NCI-H82 treated with DMSO at 0.1 percent for 48 hours (cell line): ENCODE results near the gene KLK7.
"Not testable (repeated sequence)": the region's sequence is repeated elsewhere in the genome, so short reads cannot be mapped to it uniquely, and the experiment has no call there.

Experiments
- DNase-seq: peaks from one replicate; lab custom pipeline; 2025; ENCODE audit not compliant: unreplicated experiment; lab: John Stamatoyannopoulos, UW

Gene KLK7

DNA sequence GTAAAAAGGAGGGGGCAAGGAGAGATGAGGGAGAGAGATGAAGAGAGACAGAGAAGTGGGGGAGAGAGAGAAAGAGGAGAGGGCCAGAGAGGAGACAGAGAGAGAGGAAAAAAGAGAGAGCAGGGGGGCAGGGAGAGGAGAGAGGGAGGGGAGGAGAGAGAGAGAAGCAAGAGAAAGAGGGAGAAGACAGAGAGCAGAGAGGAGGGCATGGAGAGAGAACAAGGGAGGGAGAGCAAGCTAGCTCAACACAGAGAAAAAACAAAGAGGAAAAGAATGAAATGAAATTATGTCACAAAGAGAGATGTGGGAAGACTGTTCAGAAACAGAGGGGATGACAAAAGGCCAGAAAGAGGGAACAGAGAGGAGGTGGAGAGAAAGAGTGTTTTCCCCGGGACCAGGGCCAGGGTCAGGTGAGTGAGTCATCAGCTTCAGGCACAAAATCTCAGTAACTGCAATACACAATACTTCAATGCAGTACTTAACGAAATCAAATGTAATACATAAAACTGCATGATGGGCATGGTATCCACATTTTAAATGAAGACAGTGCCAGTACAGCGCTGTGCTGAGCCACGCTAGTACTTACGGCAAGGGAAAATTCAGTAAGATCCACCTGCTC is 4.8 kb downstream of the KLK7 start:
- DNase-seq, result no peak

- no peak for DNase-seq
Observed at GRCh38 chr19:50977626-50978025, 6.1 kb downstream of the KLK7 start.

GRCh38 chr19:50975766-50976165 is 8.0 kb downstream of the KLK7 start:
- no peak for DNase-seq

GRCh38 chr19:50974702-50975556 is 8.8 kb downstream of the KLK7 start:
- no peak for DNase-seq

DNA sequence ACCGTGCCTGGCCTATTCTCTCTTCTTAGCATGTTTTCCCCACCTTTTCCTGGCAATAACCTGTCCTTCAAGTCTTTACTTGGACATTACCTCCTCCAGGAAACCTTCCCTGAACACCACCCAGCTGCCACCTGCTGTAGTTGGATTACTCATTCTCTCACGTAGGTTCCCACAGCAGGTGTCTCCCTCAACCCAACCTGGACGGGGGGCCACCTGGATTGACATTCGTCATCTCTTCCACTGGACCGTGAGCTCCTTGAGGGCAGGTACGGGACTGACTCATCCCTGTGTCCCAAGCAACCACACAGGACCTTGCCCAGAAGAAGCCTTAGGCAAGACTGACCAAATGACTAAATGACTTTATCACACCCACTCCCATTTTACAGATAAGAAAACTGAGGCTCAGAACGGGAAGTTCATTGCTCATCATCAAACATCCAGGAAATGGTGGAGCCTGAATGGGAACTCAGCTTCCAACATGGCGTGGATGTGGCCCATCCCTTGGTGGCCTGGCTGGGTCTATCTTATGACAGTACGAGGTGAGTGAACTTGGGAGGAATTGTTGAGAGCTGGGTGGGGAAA is 10.8 kb downstream of the KLK7 start:
- DNase-seq, result no peak

GRCh38 chr19:50969810-50970209 is 13.9 kb downstream of the KLK7 start:
- not testable (repeated sequence) for DNase-seq

GRCh38 chr19:50969413-50969760 is 14.3 kb downstream of the KLK7 start, which contains the start of gene KLK6:
KLK6 (minus strand) TSS chr19:50969591; CDS start chr19:50968104, 1,487 bp downstream.
- no peak for DNase-seq

- no peak for DNase-seq
Observed at GRCh38 chr19:50968716-50969412, 14.9 kb downstream of the KLK7 start.

GRCh38 chr19:50967929-50968715 is 15.6 kb downstream of the KLK7 start:
- no peak for DNase-seq

- DNase-seq, result no peak
Observed at GRCh38 chr19:50964266-50964665, 19.5 kb downstream of the KLK7 start.

GRCh38 chr19:50963381-50963780 is 20.3 kb downstream of the KLK7 start:
- DNase-seq, result no peak

GRCh38 chr19:50962245-50962644 is 21.5 kb downstream of the KLK7 start:
- no peak for DNase-seq

DNA sequence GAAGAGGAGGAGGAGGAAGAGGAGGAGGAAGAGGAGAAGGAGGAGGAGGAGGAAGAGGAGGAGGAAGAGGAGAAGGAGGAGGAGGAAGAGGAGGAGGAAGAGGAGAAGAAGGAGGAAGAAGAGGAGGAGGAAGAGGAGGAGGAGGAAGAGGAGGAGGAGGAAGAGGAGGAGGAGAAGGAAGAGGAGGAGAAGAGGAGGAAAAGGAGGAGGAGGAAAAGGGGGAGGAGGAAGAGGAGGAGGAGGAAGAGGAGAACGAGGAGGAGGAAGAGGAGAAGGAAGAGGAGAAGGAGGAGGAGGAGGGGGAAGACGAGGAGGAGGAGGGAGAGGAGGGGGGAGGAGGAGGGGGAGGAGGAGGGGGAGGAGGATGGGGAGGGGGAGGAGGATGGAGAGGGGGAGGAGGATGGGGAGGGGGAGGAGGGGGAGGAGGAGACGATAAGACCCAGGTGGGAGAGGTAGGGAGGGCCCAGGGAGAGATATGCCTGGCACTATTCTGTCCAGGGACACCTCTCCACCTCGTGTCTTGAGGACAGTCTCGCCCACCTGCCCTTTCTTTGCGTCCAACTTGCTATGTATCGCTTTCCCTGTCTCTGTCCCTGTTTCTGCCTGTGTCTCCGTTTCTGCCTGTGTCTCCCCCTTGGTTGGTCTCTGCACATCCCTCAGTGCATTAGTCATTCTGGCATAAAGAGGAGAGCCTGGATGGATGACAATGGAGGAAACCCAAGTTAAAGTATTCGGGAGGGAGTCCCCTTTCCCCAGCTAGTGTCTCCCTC is 23.8 kb downstream of the KLK7 start:
- no peak for DNase-seq

- no peak for DNase-seq
Observed at GRCh38 chr19:50957587-50957986, 26.1 kb downstream of the KLK7 start.

GRCh38 chr19:50952910-50953309 is 30.8 kb downstream of the KLK7 start, which contains the start of gene KLK5:
KLK5 (minus strand) TSS chr19:50953038; CDS start chr19:50952657, 381 bp downstream.
- no peak for DNase-seq

DNA sequence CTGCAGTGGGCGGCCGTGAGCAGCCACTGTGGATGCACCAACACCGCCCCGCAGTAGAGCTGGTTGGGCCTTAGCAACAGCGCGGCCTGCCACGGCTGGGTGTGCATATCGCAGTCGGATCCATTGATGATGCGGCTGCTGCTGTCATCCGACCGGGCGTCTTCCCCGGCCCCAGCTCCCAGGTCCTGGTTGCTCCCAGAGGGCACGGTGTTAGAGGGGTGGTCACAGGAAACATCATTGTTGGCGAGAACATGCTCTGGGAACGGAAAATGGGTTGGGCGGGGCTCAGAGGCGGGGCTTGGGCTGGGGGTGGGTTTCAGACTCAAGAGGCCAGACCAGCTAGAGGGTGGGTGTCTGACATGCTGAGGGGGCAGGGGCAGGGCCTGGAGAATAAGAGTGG is 33.9 kb downstream of the KLK7 start:
- DNase-seq, result no peak

DNA sequence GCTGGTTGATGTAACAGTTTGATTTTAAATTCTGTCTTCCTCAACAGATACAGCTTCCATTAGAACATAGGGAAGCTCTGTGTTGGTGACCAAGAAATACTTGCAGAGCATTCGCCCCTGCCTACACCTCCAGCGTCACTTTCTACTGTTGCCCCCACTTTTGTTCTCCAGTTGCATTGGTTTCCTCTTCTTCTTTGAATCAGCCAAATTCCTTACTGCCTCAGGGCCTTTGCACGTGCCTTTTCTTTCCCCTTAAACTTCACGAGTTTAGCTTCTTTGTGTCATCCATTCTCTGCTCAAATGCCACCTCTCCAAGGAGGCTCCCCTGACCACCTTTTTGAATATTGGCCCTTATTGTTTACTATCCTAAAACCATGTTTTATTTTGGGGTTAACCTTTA is 36.6 kb downstream of the KLK7 start:
- no peak for DNase-seq

GRCh38 chr19:50944795-50945194 is 38.9 kb downstream of the KLK7 start:
- DNase-seq, result no peak

DNA sequence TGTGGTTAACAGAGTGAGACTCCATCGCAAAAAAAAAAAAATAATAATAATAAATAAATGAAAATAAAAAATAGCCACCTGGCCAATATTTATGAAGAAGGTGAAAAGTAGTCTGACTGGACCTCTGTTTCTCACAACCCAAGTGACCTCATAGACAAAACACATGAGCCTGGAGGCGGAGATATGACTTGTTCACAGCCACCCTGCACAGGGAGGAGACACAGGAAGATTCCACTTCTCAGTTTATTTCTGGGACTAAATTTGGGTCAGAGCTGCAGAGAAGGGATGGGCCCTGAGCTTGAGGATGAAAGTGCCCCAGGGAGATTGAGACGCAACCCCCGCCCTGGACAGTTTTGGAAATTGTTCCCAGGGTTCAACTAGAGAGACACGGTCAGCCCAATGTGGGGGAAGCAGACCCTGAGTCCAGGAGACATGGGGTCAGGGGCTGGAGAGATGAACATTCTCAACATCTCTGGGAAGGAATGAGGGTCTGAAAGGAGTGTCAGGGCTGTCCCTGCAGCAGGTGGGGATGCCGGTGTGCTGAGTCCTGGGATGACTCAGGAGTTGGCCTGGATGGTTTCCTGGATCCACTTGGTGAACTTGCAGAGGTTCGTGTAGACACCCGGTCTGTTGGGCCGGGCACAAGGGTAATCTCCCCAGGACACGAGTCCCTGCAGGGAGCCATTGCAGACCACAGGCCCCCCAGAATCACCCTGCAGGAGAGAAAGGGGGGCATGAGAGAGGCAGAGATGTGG is 40.5 kb downstream of the KLK7 start:
- DNase-seq, result no peak
